AG08395 (cell line): ENCODE data around the gene PPP1R13B.
"Not testable (repeated sequence)": the region's sequence is repeated elsewhere in the genome, so short reads cannot be mapped to it uniquely, and the experiment has no call there.

Experiments
- DNase-seq: peaks from one replicate; pipeline ENCODE4 v3.0.0; 2012; ENCODE audit warnings: mixed read lengths, low spot score

Gene PPP1R13B

GRCh38 chr14:103699901-103700752 is 147.2 kb downstream of the PPP1R13B start:
- no peak for DNase-seq

GRCh38 chr14:103699261-103699661 is 148.1 kb downstream of the PPP1R13B start:
- DNase-seq, result no peak

DNA sequence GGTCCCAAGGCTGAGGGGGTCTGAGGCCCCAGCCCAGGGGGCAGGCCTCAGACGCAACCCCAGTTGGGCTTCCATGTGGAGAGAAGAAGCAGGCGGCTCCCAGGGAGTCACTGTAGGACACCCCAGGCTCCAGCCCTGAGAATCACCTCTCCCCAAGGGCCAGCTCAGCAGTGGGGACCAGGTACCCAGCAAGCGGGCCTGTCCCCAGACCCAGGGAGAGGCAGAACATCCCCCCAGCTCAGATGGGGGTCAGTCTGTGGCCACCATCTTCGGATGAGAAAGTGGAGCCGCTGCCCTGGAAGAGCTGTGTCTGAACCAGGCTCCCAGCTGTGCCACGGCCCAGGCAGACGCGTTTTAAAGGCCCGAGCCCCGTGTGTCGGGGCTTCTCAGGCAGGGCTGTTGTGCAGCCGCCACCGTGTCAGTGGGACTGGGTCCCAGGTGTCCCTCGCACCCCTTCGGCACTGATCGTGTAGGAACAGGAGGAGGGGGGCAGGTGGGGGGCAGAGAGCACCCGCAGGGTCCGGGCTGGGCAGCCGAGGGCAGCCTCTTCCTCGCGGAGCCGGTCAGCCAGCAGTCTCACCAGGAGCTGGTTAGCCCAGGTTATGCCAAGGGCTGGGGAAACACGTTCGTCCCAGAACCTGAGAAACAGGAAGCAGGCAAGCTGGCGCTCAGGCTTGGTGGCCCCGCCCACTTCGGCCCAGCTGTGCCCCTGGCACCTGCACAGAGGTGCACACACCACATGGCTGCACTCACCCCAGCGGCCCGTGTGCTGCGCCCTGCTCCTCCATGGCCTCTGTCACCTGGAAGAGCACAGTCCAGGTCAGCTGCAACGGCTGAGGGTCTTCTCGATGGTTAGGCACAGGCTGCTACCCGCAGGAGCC is 148.8 kb downstream of the PPP1R13B start:
- DNase-seq, result no peak

DNA sequence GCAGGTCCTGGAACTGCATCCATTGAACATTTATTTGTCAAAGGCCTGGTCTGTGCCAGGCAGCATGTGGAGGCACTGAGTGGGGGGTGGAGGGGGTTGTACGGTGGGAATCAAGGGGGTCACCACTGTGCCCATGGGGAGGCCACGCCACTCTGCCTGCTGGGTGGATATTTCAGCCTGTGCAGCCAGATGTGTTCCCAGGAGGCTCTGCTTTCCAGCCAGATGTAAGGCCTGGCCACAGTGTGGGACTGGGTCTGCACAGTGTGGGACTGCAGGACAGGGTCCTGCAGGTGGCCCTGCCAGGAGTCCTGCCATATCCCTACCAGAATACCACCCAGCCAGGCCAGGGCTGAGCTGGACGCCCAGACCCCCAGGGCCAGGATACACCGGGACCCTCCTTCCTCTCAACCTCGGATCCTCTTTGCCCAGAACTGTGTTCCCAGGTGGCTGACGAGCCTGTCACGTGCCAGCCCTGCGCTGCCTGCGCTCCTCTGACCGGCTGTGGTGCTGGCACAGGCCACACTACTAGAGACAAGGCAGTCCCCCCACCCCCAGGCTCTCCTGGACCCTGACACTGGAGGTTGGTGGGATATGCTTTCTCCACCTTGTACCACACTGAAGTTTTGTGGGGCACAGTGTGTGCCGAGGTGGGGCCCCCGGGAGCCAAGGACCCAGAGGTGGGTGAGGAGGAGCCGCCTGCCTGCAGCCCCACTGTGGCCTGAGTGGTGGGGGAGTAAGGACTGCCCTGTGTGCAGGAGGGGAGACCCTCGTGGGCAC is 149.6 kb downstream of the PPP1R13B start:
- no peak for DNase-seq

- no peak for DNase-seq
Measured at GRCh38 chr14:103697206-103697602, 150.2 kb downstream of the PPP1R13B start.

DNA sequence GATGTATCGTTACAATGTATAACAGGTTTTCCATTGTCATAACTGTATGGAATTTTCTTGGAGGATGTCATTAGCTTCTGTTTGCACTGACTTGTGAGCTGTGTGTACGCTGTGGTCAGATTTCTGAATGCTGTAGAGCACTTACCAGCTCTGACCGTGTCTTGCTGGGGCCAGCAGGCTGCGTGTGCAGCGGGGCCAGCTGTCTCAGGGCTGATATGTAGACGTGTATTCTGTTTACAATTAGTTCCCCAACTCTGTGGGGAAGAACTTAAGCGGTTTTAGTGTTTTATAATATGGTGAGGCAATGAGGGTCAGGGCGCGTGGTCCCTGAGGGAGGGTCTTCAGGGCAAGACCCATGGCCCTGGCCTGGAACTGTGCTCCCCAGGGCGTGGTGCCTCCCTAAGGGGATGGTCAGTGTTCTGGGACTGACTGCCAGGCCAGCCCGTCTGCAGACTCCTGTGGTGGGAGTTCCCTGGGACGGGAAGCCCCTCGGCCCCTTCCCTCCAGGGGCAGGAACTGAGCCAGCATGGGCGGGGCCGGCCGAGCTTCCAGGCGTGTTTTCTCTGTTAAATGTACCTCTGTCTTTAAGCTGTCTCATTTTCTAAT is 150.8 kb downstream of the PPP1R13B start:
- peak; percentile 68 for DNase-seq

- no peak for DNase-seq
Measured at GRCh38 chr14:103696070-103696402, 151.3 kb downstream of the PPP1R13B start.

- DNase-seq, result no peak
Measured at GRCh38 chr14:103695296-103696069, 151.9 kb downstream of the PPP1R13B start.

DNA sequence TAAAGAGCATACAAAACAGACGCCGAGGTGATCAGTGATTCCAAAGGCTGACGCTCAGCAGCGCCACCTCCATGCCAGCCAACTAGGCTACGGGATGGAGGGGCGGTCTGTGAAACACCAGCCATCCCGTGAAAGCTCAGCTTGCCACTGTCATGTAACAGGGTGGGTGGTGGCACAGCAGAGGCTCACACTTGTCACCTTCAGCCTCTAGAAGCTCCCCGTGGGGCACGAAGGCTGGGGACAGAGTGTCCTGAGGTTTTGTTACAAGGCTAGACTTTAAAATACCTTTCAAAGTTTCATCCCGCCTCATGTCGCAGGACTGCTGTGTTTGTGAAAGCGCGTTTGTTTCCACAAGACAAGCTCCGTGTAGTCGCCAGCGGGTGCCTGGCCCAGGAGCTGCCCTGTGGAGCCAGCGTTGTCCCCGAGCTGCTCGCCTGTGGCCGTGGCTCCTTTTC is 152.8 kb downstream of the PPP1R13B start:
- DNase-seq, result no peak

GRCh38 chr14:103693515-103693914 is 153.9 kb downstream of the PPP1R13B start:
- DNase-seq, result no peak

GRCh38 chr14:103692871-103693270 is 154.5 kb downstream of the PPP1R13B start:
- no peak for DNase-seq

GRCh38 chr14:103692159-103692558 is 155.2 kb downstream of the PPP1R13B start:
- no peak for DNase-seq

DNA sequence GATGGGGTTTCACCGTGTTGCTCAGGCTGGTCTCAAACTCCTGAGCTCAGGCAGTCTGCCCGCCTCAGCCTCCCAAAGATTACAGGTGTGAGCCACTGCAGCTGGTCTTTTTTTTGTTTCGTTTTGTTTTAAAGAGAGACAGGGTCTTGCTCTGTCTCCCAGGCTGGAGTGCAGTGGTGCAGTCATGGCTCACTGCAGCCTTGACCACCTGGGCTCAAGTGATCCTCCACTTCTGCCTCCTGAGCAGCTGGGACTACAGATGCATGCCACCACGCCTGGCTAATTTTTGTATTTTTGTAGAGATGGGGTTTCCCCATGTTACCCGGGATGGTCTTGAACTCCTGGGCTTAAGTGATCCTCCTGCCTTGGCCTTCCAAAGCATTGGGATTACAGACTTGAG is 155.7 kb downstream of the PPP1R13B start:
- not testable (repeated sequence) for DNase-seq

DNA sequence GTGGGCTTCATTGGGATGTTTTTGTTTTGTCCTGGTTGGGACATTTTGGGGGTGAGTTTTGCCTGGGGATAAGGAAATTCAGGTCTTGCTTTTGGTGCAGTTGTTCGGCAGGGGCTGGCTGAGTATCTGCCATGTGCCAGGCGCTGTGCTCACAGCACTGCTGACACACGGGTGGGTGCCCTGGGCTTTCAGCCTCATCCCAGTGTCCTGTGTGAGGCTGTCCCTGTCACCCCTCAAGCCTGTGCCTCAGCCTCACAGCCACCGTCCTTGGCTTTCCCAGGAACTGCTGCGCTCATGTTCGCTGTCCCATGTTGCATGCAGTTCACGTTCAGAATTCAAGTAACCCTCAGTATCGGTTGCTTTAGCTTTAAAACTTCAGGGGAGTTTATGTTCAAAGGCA is 157.0 kb downstream of the PPP1R13B start:
- no peak for DNase-seq

DNA sequence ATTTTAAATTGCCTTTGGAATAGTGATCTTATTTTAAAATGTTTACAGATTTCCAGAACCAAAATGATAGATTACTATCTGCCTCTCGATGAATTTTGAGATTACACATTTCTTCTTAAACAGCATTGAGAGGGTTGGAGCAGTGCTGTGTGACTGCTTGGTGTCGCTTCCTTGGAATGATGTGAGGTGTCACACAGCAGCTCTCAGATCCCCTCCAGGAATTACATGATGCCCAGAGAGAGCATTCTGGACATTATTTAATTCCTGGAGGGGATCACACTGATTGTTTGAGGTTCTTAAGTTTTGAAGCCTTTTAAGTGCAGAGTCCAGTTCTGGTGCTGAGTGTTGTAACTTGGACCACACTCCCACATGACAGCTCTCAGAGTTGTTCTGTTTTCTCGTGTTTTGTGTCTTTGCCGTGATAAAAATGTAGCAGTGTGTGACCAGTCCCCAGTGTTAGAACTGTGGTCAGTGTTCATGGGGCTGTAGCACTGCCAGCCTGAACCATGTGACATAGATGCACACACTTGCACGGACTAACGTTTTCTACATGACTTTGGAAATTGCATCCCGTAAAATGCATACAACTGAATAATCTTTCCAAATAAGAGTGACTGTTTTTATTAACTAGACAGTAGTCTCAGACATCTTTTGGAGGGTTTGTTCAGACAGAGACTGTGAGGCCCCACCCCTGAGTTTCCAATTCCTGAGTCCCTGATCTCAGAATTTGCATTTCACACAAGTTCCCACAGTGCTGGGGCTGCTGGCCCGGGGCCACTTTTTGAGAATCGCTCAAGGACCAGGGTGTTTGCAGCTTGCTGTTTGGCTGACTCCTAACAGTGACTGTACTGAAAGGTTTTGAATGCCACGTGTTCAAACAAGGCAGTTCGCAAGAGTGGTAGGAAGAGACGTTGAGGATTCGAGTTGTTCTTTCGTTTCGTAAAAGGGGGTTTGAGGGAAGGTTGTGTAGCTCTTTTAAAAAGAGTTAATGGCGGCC is 158.2 kb downstream of the PPP1R13B start:
- peak; percentile 53 for DNase-seq

DNA sequence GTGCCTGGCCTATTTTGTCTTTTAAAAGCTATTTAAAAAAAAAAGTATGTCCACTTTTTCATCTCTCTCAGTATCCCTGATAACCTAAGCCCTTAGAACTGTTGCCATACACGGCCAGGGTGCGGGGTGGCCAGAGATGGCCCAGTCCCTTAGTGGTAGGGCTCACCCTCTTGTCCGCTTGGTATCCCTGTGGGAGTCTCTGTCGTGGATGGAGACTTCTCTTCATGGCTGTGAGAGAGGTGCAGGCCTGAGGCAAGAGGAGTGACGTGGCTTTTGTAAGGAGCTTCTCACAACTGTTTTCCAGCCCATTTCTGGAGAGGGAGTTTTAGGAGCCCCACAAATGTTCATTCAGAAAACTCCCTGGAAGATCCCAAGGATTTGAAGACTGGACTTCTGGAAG is 158.9 kb downstream of the PPP1R13B start:
- no peak for DNase-seq

- DNase-seq, result no peak
Measured at GRCh38 chr14:103687712-103688111, 159.7 kb downstream of the PPP1R13B start.

DNA sequence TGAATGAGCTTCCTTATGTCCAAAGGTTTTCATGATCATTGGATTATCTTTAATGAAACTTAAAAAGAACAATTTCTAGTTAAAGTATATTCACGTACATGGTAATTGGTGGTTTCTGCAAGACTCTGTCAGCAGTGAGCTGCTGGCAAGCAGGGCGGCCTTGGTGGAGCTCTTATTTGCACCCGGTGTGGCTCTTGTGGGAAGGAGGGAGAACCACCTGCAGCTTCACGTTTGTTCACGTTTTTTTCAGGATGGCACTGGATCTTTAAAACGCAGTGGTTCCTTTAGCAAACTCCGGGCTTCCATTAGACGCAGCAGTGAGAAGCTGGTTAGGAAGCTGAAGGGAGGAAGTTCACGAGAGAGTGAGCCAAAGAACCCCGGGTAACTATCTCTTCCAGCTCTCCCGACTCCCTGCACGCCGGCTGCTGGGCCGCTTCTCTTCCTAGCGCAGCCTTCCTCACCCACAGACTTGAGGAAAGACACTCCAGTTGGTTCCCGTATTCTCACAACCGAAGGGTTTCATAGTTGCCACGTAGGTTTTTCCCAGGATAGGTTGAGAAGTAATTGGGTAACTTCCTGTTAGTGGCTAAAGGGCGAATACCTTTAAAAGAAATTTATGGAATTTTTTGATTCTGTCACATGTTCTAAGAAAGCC is 160.4 kb downstream of the PPP1R13B start:
- no peak for DNase-seq
